ENCODE results near the gene METTL27. TPM values are rescaled to one million over a fixed set of nuclear protein-coding genes. Genes with fewer than 3 reads are reported as not detected.
A peak's percentile ranks its signal among the peaks of the same experiment; 100 is the strongest.

METTL27 gene
- total and polyA plus RNA-seq, 9 of the 15 experiments (the other 6 are each of a cell fraction or from before 2014, with no cell fraction given) = 0.08 to 0.82 (median 0.33) TPM; not detected in 4

- ChIA-PET POLR2A (interaction anchor here (1.7 kb wide), 1 partner anchor 9 kb away, joined by 5 read pairs; no protein-coding TSS in a partner anchor), CTCF (ENCODE audit: low intra/inter-chr PET ratio) (no interaction called here)
- TF ChIP-seq ZBTB33 (CRISPR knock-in tag; IDR thresholded peaks at IDR 0.05) (0 out of 2 replicates have a peak, but pooled peaks have one; percentile 5), HDAC6 (IDR thresholded peaks at IDR 0.05; ENCODE audit: low read depth, low read length) (no peak), BRD4 (IDR thresholded peaks at IDR 0.05) (no peak)
- Histone ChIP-seq H3K27ac (ENCODE audit: extremely low read depth, low read depth, low read length) (no peak overlapping the region), H3K36me3 (ENCODE audit: control insufficient read depth, insufficient read depth, low read length) (no peaks in the 10 kb centered on the region), H3K9me3 (replicated peaks; ENCODE audit: control insufficient read depth, insufficient read depth, low read depth, low read length) (no peaks in the 10 kb centered on the region), H3K4me3 (no peak overlapping the region), H4K20me1 (replicated peaks; ENCODE audit: control insufficient read depth, insufficient read depth, low read length) (no peaks in the 10 kb centered on the region), H3K9me1 (ENCODE audit: control insufficient read depth, insufficient read depth, low read length) (no peaks in the 10 kb centered on the region), H3K4me1 (replicated peaks in 1 of 2; ENCODE audit: control insufficient read depth in 2 of 2, insufficient read depth in 2 of 2, low read length in 2 of 2) (peaks cover 23 to 44% of the 10 kb centered on the region in 2 experiments), H3K4me2 (ENCODE audit: insufficient read depth, low read length) (no peak overlapping the region), H3K79me2 (ENCODE audit: control insufficient read depth, insufficient read depth, low read length) (no peaks in the 10 kb centered on the region), H2AFZ (ENCODE audit: low read depth, low read length) (no peak overlapping the region; the same call in 1 of the 2 replicates), H3K9ac (ENCODE audit: insufficient read depth in 1 of 2, low read depth in 2 of 2, low read length in 2 of 2) (peak overlapping the region in 1 of 2 experiments; percentile 75; a peak in 2 of 4 replicates), H3K27me3 (ENCODE audit: control insufficient read depth in 2 of 2, insufficient read depth in 2 of 2, low read length in 2 of 2) (no peaks in the 10 kb centered on the region)
- ATAC-seq (no peak), FAIRE-seq (peak; percentile 15), DNase-seq (ENCODE audit: extremely low read depth in 1 of 4, low spot score in 3 of 4) (no peak)
- intact Hi-C loops (cut with micrococcal nuclease) (no loop called here), in situ Hi-C loops (cut with MboI) (no loop called here)
- WGBS (ENCODE audit: insufficient coverage, low coverage, missing lambda C conversion rate) = 67% methylated on average over 15 of the region's 16 CpGs
- BruUV-seq (replicated peaks) = no TSS peak
These were observed 10.3 kb downstream of the METTL27 start for GRCh38 chr7:73831834-73832651.
